Stimulated activated effector memory CD8-positive, alpha-beta T cell treated with anti-CD3 and anti-CD28 coated beads, Interleukin-12 subunit alpha, Interleukin-12 subunit beta, amount 100 ng/mL, for 72 hours (primary cell): ENCODE measurements around the gene CDH12.

Experiments used
- ATAC-seq: fragments of 150-1000 bp; cut with Tn5 transposase; 2 replicates; pipeline ENCODE4 v1.10.0; 2021
- DNase-seq, 2 donors: peaks; one replicate each; pipeline ENCODE4 v3.0.0; 2021 to 2022; ENCODE audit warnings: low spot score in 2 of 2
- H3K27ac Mint-ChIP-seq: one replicate; pipeline ENCODE4 v1.8.0; 2022; ENCODE audit warnings: mild to moderate bottlenecking, mixed read lengths
- H3K36me3 Mint-ChIP-seq: one replicate; pipeline ENCODE4 v1.8.0; 2022; ENCODE audit warnings: mild to moderate bottlenecking, mixed read lengths
- H3K4me1 Mint-ChIP-seq: one replicate; pipeline ENCODE4 v1.8.0; 2022; ENCODE audit warnings: mixed read lengths
- H3K4me3 Mint-ChIP-seq: one replicate; pipeline ENCODE4 v1.8.0; 2022; ENCODE audit warnings: mild to moderate bottlenecking, mixed read lengths
- H3K9me3 Mint-ChIP-seq: one replicate; pipeline ENCODE4 v1.8.0; 2022; ENCODE audit warnings: mixed read lengths

Gene CDH12

GRCh38 chr5:21704974-21705668 is 1148.0 kb downstream of the CDH12 start:
- Mint-ChIP-seq H3K27ac (no peak overlapping the region), H3K4me1 (no peaks in the 10 kb centered on the region), H3K36me3 (no peaks in the 10 kb centered on the region), H3K4me3 (no peak overlapping the region), H3K9me3 (peaks cover 18% of the 10 kb centered on the region)
- DNase-seq = no peak
- no peak for ATAC-seq

GRCh38 chr5:21701317-21701716 is 1151.8 kb downstream of the CDH12 start:
- H3K4me3 Mint-ChIP-seq = no peak overlapping the region
- H3K27ac Mint-ChIP-seq = no peak overlapping the region
- ATAC-seq = no peak
- no peaks in the 10 kb centered on the region for H3K36me3 Mint-ChIP-seq
- H3K4me1 Mint-ChIP-seq = no peaks in the 10 kb centered on the region
- H3K9me3 Mint-ChIP-seq = peaks cover 14% of the 10 kb centered on the region
- no peak for DNase-seq
